IMR-90 (cell line): Measurements from ENCODE around the gene KIFC3.

Experiments
- MAFK ChIP-seq: IDR thresholded peaks from 2 replicates; pipeline ENCODE4 v1.6.1; 2012; ENCODE audit warnings: low read depth, low read length, improper control_type of control experiment
- MXI1 ChIP-seq: IDR thresholded peaks from 2 replicates; pipeline ENCODE4 v1.6.1; 2012; ENCODE audit warnings: low read depth, mild to moderate bottlenecking, low read length, moderate library complexity, borderline replicate concordance
- POLR2A ChIP-seq: IDR thresholded peaks from 2 replicates; pipeline ENCODE4 v1.6.1; 2012; ENCODE audit warnings: mild to moderate bottlenecking, low read depth, low read length
- RAD21 ChIP-seq: IDR thresholded peaks from 2 replicates; pipeline ENCODE4 v1.6.1; 2012; ENCODE audit warnings: low read length, improper control_type of control experiment
- SMC3 ChIP-seq: fragments of 150-350 bp; IDR thresholded peaks from 2 replicates; pipeline ENCODE4 v1.6.1; 2016; ENCODE audit warnings: low read depth, mild to moderate bottlenecking, antibody characterized with exemption, low read length, moderate library complexity
- TF ChIP-seq, protein P1 (sequence below): conservative IDR thresholded peaks from 2 replicates; pipeline ENCODE4 v1.5.1; 2012; ENCODE audit warnings: mild to moderate bottlenecking, low read depth, low read length, improper control_type of control experiment
- TF ChIP-seq, protein P2 (sequence below): fragments of 150-350 bp; IDR thresholded peaks from 2 replicates; pipeline ENCODE4 v1.6.1; 2017; ENCODE audit warnings: mild to moderate bottlenecking, antibody characterized with exemption, low read length, low read depth

DNA sequence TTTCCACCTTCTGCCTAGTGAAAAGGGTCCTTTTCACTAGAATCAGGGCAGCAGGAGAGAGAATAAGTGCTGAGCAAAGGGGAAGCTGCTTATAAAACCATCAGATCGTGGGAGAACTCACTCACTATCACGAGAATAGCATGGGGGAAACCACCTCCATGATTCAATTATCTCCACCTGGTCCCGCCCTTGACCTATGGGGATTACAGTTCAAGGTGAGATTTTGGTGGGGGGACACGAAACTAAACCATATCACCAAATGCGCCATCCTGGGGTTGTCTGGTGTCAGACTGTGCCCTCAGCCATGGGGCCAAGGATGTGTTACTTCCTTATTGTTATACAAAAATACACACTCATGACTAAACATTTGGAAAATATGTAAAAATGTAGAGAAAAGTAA lies 77.1 kb downstream of the KIFC3 start:
- TF ChIP-seq POLR2A (no peak), MAFK (no peak), RAD21 (no peak), SMC3 (no peak), MXI1 (no peak)
- TF ChIP-seq, protein P1, sequence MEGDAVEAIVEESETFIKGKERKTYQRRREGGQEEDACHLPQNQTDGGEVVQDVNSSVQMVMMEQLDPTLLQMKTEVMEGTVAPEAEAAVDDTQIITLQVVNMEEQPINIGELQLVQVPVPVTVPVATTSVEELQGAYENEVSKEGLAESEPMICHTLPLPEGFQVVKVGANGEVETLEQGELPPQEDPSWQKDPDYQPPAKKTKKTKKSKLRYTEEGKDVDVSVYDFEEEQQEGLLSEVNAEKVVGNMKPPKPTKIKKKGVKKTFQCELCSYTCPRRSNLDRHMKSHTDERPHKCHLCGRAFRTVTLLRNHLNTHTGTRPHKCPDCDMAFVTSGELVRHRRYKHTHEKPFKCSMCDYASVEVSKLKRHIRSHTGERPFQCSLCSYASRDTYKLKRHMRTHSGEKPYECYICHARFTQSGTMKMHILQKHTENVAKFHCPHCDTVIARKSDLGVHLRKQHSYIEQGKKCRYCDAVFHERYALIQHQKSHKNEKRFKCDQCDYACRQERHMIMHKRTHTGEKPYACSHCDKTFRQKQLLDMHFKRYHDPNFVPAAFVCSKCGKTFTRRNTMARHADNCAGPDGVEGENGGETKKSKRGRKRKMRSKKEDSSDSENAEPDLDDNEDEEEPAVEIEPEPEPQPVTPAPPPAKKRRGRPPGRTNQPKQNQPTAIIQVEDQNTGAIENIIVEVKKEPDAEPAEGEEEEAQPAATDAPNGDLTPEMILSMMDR, result no peak
- TF ChIP-seq, protein P2, sequence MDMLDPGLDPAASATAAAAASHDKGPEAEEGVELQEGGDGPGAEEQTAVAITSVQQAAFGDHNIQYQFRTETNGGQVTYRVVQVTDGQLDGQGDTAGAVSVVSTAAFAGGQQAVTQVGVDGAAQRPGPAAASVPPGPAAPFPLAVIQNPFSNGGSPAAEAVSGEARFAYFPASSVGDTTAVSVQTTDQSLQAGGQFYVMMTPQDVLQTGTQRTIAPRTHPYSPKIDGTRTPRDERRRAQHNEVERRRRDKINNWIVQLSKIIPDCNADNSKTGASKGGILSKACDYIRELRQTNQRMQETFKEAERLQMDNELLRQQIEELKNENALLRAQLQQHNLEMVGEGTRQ, result no peak
